B cell (primary cell): ENCODE data around the gene HOXB1.
"Not testable (repeated sequence)": the region's sequence is repeated elsewhere in the genome, so short reads cannot be mapped to it uniquely, and the experiment has no call there.

Source experiments
- EZH2 ChIP-seq: IDR thresholded peaks from 2 replicates; pipeline ENCODE4 v1.6.1; 2012; ENCODE audit warnings: borderline replicate concordance, low read depth, mild to moderate bottlenecking, moderate library complexity, low read length; ENCODE audit not compliant: insufficient read depth, poor library complexity, severe bottlenecking
- TF ChIP-seq, protein P1 (sequence below): fragments of 200-600 bp; IDR thresholded peaks from one replicate; pipeline ENCODE4 v1.8.0; 2022; ENCODE audit warnings: antibody characterized with exemption, mild to moderate bottlenecking

DNA sequence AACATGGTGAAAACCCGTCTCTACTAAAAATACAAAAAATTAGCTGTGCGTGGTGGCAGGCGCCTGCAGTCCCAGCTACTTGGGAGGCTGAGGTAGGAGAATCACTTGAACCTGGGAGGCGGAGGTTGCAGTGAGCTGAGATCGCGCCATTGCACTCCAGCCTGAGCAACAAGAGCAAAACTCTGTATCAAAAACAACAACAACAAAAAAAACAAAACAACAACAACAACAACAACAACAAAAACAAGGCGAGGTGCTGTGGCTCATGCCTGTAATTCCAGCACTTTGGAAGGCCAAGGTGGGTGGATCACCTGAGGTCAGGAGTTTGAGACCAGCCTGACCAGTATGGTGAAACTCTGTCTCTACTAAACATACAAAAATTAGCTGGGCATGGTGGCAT is 21.1 kb downstream of the HOXB1 start:
- TF ChIP-seq, protein P1, sequence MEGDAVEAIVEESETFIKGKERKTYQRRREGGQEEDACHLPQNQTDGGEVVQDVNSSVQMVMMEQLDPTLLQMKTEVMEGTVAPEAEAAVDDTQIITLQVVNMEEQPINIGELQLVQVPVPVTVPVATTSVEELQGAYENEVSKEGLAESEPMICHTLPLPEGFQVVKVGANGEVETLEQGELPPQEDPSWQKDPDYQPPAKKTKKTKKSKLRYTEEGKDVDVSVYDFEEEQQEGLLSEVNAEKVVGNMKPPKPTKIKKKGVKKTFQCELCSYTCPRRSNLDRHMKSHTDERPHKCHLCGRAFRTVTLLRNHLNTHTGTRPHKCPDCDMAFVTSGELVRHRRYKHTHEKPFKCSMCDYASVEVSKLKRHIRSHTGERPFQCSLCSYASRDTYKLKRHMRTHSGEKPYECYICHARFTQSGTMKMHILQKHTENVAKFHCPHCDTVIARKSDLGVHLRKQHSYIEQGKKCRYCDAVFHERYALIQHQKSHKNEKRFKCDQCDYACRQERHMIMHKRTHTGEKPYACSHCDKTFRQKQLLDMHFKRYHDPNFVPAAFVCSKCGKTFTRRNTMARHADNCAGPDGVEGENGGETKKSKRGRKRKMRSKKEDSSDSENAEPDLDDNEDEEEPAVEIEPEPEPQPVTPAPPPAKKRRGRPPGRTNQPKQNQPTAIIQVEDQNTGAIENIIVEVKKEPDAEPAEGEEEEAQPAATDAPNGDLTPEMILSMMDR = not testable (repeated sequence)
- TF ChIP-seq EZH2 = not testable (repeated sequence)
